GM23248 (cell line): ENCODE results near the gene ACO2.

Source experiments
- EZH2 ChIP-seq: fragments of 200-600 bp; sonication (generic); IDR thresholded peaks from 2 replicates; pipeline ENCODE4 v1.6.1; 2018; ENCODE audit warnings: antibody characterized with exemption, mild to moderate bottlenecking; ENCODE audit not compliant: insufficient read depth, poor library complexity, severe bottlenecking
- EZH2phosphoT487 ChIP-seq: fragments of 200-600 bp; sonication (generic); IDR thresholded peaks from 2 replicates; pipeline ENCODE4 v1.6.1; 2018; ENCODE audit warnings: antibody characterized with exemption, moderate library complexity, mild to moderate bottlenecking, low read depth; ENCODE audit not compliant: insufficient read depth

- TF ChIP-seq EZH2phosphoT487 (no peak), EZH2 (no peak)
Measured at GRCh38 chr22:41523464-41524221, 54.7 kb downstream of the ACO2 start.
